Osteoblast (primary cell): ENCODE results near the gene NELL1. TPM values are rescaled to one million over a fixed set of nuclear protein-coding genes. Genes with fewer than 3 reads are reported as not detected.

Experiments
- DNase-seq: peaks from one replicate; pipeline ENCODE4 v3.0.0; 2011; ENCODE audit warnings: low spot score, mixed read lengths; ENCODE audit not compliant: insufficient read length; ENCODE audit errors: missing footprints
- H2AFZ ChIP-seq: 2 replicates; pipeline ENCODE4 v1.6.0; 2011; ENCODE audit warnings: mild to moderate bottlenecking, low read length
- H3K27ac ChIP-seq: 2 replicates; pipeline ENCODE4 v1.5.1; 2011; ENCODE audit warnings: mild to moderate bottlenecking, low read depth, low read length, moderate library complexity
- H3K27me3 ChIP-seq: 2 replicates; pipeline ENCODE4 v1.6.0; 2012; ENCODE audit warnings: mild to moderate bottlenecking, control low read depth, inconsistent platforms, low read length, moderate library complexity; ENCODE audit not compliant: insufficient read depth
- H3K36me3 ChIP-seq: 2 replicates; pipeline ENCODE4 v1.5.1; 2011; ENCODE audit warnings: mild to moderate bottlenecking, low read length, control low read depth, moderate library complexity; ENCODE audit not compliant: insufficient read depth
- H3K4me1 ChIP-seq: 2 replicates; pipeline ENCODE4 v1.5.1; 2011; ENCODE audit warnings: mild to moderate bottlenecking, low read length, control low read depth, moderate library complexity; ENCODE audit not compliant: insufficient read depth
- H3K4me2 ChIP-seq: 2 replicates; pipeline ENCODE4 v1.6.0; 2011; ENCODE audit warnings: mild to moderate bottlenecking, low read length; ENCODE audit not compliant: insufficient read depth
- H3K4me3 ChIP-seq: fragments of 200-600 bp; sonication (generic); 3 replicates; pipeline ENCODE4 v1.5.1; 2012; ENCODE audit warnings: mild to moderate bottlenecking, low read length, inconsistent platforms; ENCODE audit not compliant: insufficient read depth
- H3K79me2 ChIP-seq: 2 replicates; pipeline ENCODE4 v1.6.0; 2012; ENCODE audit warnings: mild to moderate bottlenecking, low read length, control low read depth, inconsistent platforms; ENCODE audit not compliant: insufficient read depth
- H3K9me3 ChIP-seq: 2 replicates; pipeline ENCODE4 v1.5.1; 2011; ENCODE audit warnings: low read depth, low read length, control low read depth
- H4K20me1 ChIP-seq: 2 replicates; pipeline ENCODE4 v1.6.0; 2012; ENCODE audit warnings: mild to moderate bottlenecking, low read length, control low read depth; ENCODE audit not compliant: insufficient read depth
- total RNA-seq: library from RNA; depleted of rRNA; stranded (reverse); fragments of >200 nt; gene quantifications from 2 replicates; pipeline ENCODE4 v1.2.3, GENCODE V29; 2012
- TF ChIP-seq, protein P1 (sequence below): IDR thresholded peaks from 2 replicates; pipeline ENCODE4 v1.5.1; 2011; ENCODE audit warnings: mild to moderate bottlenecking, low read depth, low read length, moderate library complexity; ENCODE audit errors: extremely low read depth

Gene NELL1
- total RNA-seq, 1 donor: not detected

DNA sequence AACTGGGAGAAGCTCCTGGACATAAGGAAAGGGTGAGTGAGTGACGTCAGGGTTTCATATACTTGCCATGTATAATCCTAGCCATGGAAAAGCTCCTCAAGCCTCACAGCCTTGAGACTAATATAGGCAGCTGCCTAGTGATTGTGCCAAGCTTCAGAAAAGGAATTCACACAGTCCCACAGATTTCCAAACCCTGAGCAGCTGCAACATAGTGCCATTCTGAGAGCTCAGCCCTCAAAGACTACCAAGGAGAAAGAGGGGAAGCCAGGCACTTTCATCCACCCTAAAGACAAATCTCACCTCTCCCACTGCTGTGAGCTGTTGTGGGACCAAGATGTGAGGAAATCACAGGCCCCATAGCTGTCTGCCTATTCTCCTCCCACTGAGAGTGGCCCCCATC, 815.6 kb downstream of the NELL1 start:
- H3K79me2 ChIP-seq: no peaks in the 10 kb centered on the region
- H3K9me3 ChIP-seq: peaks cover 5% of the 10 kb centered on the region
- no peaks in the 10 kb centered on the region for H3K27me3 ChIP-seq
- H3K4me3 ChIP-seq: no peak overlapping the region
- no peaks in the 10 kb centered on the region for H3K4me1 ChIP-seq
- no peak overlapping the region for H2AFZ ChIP-seq
- no peak overlapping the region for H3K4me2 ChIP-seq
- TF ChIP-seq, protein P1, sequence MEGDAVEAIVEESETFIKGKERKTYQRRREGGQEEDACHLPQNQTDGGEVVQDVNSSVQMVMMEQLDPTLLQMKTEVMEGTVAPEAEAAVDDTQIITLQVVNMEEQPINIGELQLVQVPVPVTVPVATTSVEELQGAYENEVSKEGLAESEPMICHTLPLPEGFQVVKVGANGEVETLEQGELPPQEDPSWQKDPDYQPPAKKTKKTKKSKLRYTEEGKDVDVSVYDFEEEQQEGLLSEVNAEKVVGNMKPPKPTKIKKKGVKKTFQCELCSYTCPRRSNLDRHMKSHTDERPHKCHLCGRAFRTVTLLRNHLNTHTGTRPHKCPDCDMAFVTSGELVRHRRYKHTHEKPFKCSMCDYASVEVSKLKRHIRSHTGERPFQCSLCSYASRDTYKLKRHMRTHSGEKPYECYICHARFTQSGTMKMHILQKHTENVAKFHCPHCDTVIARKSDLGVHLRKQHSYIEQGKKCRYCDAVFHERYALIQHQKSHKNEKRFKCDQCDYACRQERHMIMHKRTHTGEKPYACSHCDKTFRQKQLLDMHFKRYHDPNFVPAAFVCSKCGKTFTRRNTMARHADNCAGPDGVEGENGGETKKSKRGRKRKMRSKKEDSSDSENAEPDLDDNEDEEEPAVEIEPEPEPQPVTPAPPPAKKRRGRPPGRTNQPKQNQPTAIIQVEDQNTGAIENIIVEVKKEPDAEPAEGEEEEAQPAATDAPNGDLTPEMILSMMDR: no peak
- H3K27ac ChIP-seq: no peak overlapping the region
- no peaks in the 10 kb centered on the region for H4K20me1 ChIP-seq
- H3K36me3 ChIP-seq: no peaks in the 10 kb centered on the region
- DNase-seq: no peak

DNA sequence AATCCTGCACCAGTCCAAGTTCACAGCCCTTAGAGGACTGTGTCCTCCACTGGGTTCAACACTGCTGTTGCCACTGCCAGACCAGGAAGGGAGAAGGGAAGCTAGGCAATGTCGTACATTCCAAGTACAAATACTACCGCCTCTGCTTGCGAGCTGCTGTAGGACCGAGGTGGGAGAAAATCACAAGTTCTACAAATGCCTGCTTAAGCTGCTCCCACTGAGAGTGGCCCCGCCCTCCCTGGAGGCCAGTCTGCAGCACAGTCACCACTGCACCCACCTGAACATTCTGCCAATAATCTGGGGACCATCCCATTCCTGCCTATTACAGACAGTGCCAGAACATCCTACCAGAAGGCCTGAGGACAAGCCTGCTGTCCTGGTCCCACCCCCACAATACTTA, 816.0 kb downstream of the NELL1 start:
- H4K20me1 ChIP-seq: no peaks in the 10 kb centered on the region
- H3K4me2 ChIP-seq: no peak overlapping the region
- no peak overlapping the region for H2AFZ ChIP-seq
- H3K79me2 ChIP-seq: no peaks in the 10 kb centered on the region
- TF ChIP-seq, protein P1: no peak
- H3K4me1 ChIP-seq: no peaks in the 10 kb centered on the region
- H3K9me3 ChIP-seq: peaks cover 5% of the 10 kb centered on the region
- H3K27ac ChIP-seq: no peak overlapping the region
- DNase-seq: no peak
- no peaks in the 10 kb centered on the region for H3K27me3 ChIP-seq
- H3K36me3 ChIP-seq: no peaks in the 10 kb centered on the region
- no peak overlapping the region for H3K4me3 ChIP-seq

DNA sequence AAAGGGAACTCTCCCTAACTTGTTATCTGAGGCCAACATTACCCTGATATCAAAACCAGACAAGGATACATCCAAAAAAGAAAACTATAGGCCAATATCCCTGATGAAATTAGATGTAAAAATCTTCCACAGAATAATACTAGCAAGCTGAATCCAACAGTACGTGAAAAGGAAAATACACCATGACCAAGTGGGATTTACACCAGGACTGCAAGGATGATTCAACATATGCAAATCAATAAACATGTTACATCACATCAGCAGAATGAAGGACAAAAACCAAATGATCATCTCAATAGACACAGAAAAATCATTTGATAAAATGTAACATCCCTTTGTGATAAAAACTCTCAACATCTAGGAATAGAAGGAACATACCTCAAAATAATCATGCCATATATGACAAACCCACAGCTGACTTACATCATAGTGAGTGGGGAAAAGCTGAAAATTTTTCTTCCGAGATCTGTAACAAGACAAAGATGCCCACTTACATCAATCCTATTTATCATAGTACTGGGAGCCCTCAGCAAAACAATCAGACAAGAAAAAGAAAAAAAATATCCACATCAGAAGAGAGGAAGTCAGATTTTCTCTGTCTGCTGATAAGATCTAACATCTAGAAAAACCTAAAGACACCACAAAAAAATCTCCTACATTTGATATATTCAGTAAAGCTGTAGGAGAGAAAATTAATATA, 820.2 kb downstream of the NELL1 start:
- Histone ChIP-seq H3K4me3 (no peak overlapping the region), H3K4me2 (no peak overlapping the region), H3K27me3 (no peaks in the 10 kb centered on the region), H3K36me3 (no peaks in the 10 kb centered on the region), H3K79me2 (no peaks in the 10 kb centered on the region), H3K4me1 (no peaks in the 10 kb centered on the region), H3K9me3 (peaks cover 5% of the 10 kb centered on the region), H4K20me1 (no peaks in the 10 kb centered on the region), H3K27ac (no peak overlapping the region), H2AFZ (no peak overlapping the region)
- no peak for DNase-seq
- TF ChIP-seq, protein P1: no peak

DNA sequence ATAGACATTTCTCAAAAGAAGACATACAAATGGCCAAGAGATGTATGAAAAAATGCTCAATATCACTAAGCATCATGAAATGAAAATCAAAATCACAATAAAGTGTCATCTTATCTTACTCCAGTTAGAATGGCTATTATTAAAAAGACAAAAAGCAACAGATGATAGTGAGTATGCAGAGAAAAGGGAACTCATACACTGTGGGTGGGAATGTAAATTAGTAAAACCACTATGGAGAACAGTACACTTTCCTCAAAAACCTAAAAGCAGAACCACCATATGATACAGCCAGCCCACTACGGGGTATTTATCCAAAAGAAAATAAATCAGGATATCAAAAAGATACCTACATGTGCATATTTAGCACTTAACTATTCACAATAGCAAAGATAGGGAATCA, 823.5 kb downstream of the NELL1 start:
- H3K9me3 ChIP-seq: peaks cover 2% of the 10 kb centered on the region
- H3K4me1 ChIP-seq: no peaks in the 10 kb centered on the region
- H3K36me3 ChIP-seq: no peaks in the 10 kb centered on the region

More for the DNA sequence above, 823.5 kb downstream of the NELL1 start:
- Histone ChIP-seq H3K79me2 (no peaks in the 10 kb centered on the region), H3K27ac (no peak overlapping the region), H3K4me3 (no peak overlapping the region), H2AFZ (no peak overlapping the region), H4K20me1 (no peaks in the 10 kb centered on the region), H3K27me3 (no peaks in the 10 kb centered on the region), H3K4me2 (no peak overlapping the region)
- DNase-seq: no peak
- TF ChIP-seq, protein P1: no peak
